A549 (cell line): ENCODE measurements around the gene GATC. TPM values are rescaled to one million over a fixed set of nuclear protein-coding genes. Genes with fewer than 3 reads are reported as not detected.

Experiments
- ATAC-seq, 2 experiments: fragments of 200-7000 bp in 1 of 2; fragments of >200 bp in 1 of 2; cut with Nextera tagmentation in 1 of 2; cut with Tn5 transposase in 1 of 2; 3 replicates each; pipeline versions ENCODE4 v1.8.0 to v1.9.1; 2018 to 2020; ENCODE audit warnings: mild to moderate bottlenecking in 1 of 2, moderate library complexity in 1 of 2
- CTCF ChIA-PET: fragments of 300-600 bp; sonication (Branson Sonifier 250); formaldehyde crosslinking; extraction: SDS; loops from one replicate; lab custom pipeline; 2021; ENCODE audit warnings: antibody characterized with exemption, inconsistent platforms; lab: Yijun Ruan, JAX
- POLR2A ChIA-PET: fragments of 350-600 bp; formaldehyde crosslinking; extraction: SDS; loops from one replicate; lab custom pipeline; 2021; ENCODE audit warnings: antibody characterized with exemption, inconsistent platforms; lab: Yijun Ruan, JAX
- DNase-seq, 2 experiments: peaks; one replicate each; pipeline versions ENCODE4 v3.0.0 to v3.0.0-alpha.2; 2011 to 2016; ENCODE audit warnings: low read depth in 1 of 2, low spot score in 1 of 2
- FAIRE-seq: peaks from 2 replicates; lab custom pipeline; 2011; peaks lifted over from hg19 to GRCh38; lab: Jason Lieb, UNC
- H3K27ac ChIP-seq, 2 experiments: fragments of >200 bp; sonication (Bioruptor Twin); formaldehyde crosslinking; 3 replicates each; pipeline ENCODE4 v1.5.1; 2016 to 2017
- H3K4me1 ChIP-seq: fragments of >200 bp; sonication (Bioruptor Twin); formaldehyde crosslinking; 3 replicates; pipeline ENCODE4 v1.6.1; 2016
- H3K4me2 ChIP-seq: fragments of >200 bp; sonication (Bioruptor Twin); formaldehyde crosslinking; 3 replicates; pipeline ENCODE4 v1.6.1; 2016
- H3K4me3 ChIP-seq: fragments of >200 bp; sonication (Bioruptor Twin); formaldehyde crosslinking; 3 replicates; pipeline ENCODE4 v1.5.1; 2016
- H3K9me3 ChIP-seq: fragments of >200 bp; sonication (Bioruptor Twin); formaldehyde crosslinking; 3 replicates; pipeline ENCODE4 v1.6.1; 2016
- CEBPB ChIP-seq, 2 experiments: fragments of >200 bp in 1 of 2; sonication (Bioruptor Twin) in 1 of 2; formaldehyde crosslinking in 1 of 2; IDR thresholded peaks; 2 replicates each; pipeline ENCODE4 v1.6.1; 2012 to 2016
- CHD4 ChIP-seq: fragments of 200-600 bp; sonication (generic); IDR thresholded peaks from 2 replicates; pipeline ENCODE4 v1.6.1; 2016; ENCODE audit warnings: antibody characterized with exemption, mild to moderate bottlenecking, borderline replicate concordance
- ESRRA ChIP-seq: fragments of 150-350 bp; IDR thresholded peaks from 2 replicates; pipeline ENCODE4 v1.6.1; 2014; ENCODE audit warnings: mild to moderate bottlenecking, low read length, borderline replicate concordance
- FOSL2 ChIP-seq, 2 experiments: fragments of 450-650 bp in 1 of 2; fragments of >200 bp in 1 of 2; sonication (Bioruptor Twin) in 1 of 2; formaldehyde crosslinking; IDR thresholded peaks; 2 replicates each; pipeline versions ENCODE4 v1.5.0 to v1.6.1; 2016 to 2020; ENCODE audit warnings: mild to moderate bottlenecking in 1 of 2, moderate library complexity in 1 of 2
- GATA3 ChIP-seq: IDR thresholded peaks from 2 replicates; pipeline ENCODE4 v1.6.1; 2012; ENCODE audit warnings: borderline replicate concordance
- HDAC2 ChIP-seq: fragments of 200-600 bp; sonication (generic); IDR thresholded peaks from 2 replicates; pipeline ENCODE4 v1.6.1; 2016
- HES2 ChIP-seq: fragments of >200 bp; sonication (Bioruptor Twin); formaldehyde crosslinking; IDR thresholded peaks from 2 replicates; pipeline ENCODE4 v1.6.1; 2016
- HOXB13 ChIP-seq: fragments of 250-450 bp; sonication (Bioruptor Pico); IDR thresholded peaks from 2 replicates; pipeline ENCODE4 v1.5.0; 2020; ENCODE audit warnings: low read depth, mild to moderate bottlenecking, moderate library complexity
- HOXB5 ChIP-seq: fragments of 250-450 bp; sonication (Bioruptor Pico); IDR thresholded peaks from 2 replicates; pipeline ENCODE4 v1.5.0; 2020; ENCODE audit warnings: mild to moderate bottlenecking, moderate library complexity
- KDM1A ChIP-seq: fragments of 200-600 bp; sonication (generic); IDR thresholded peaks from 2 replicates; pipeline ENCODE4 v1.6.1; 2016; ENCODE audit warnings: low read depth, mild to moderate bottlenecking
- MAX ChIP-seq: IDR thresholded peaks from 2 replicates; pipeline ENCODE4 v1.6.1; 2012
- MYC ChIP-seq: IDR thresholded peaks from 2 replicates; pipeline ENCODE4 v1.6.1; 2012; ENCODE audit warnings: mild to moderate bottlenecking, inconsistent platforms, low read length, improper control_type of control experiment, borderline replicate concordance
- NR3C1 ChIP-seq: fragments of >200 bp; sonication (Bioruptor Twin); formaldehyde crosslinking; IDR thresholded peaks from 3 replicates; pipeline ENCODE4 v1.6.1; 2017
- PBX3 ChIP-seq: IDR thresholded peaks from 2 replicates; pipeline ENCODE4 v1.6.1; 2012
- POLR2A ChIP-seq: IDR thresholded peaks from 2 replicates; pipeline ENCODE4 v1.6.1; 2012; ENCODE audit warnings: mild to moderate bottlenecking, low read length
- RAD21 ChIP-seq, 2 experiments: fragments of >200 bp in 1 of 2; sonication (Bioruptor Twin) in 1 of 2; formaldehyde crosslinking in 1 of 2; IDR thresholded peaks in 1 of 2; conservative IDR thresholded peaks in 1 of 2; 2 replicates in 1 of 2; 3 replicates in 1 of 2; pipeline ENCODE4 v1.6.1; 2012 to 2018; ENCODE audit warnings: inconsistent platforms in 1 of 2
- RFX5 ChIP-seq: fragments of 450-650 bp; IDR thresholded peaks from 2 replicates; pipeline ENCODE4 v1.7.1; 2014; ENCODE audit warnings: antibody characterized with exemption, mild to moderate bottlenecking, moderate library complexity
- TFCP2L1 ChIP-seq: fragments of 250-450 bp; sonication (Bioruptor Pico); IDR thresholded peaks from 2 replicates; pipeline ENCODE4 v1.5.0; 2021; ENCODE audit warnings: mild to moderate bottlenecking
- USF2 ChIP-seq: fragments of 450-650 bp; IDR thresholded peaks from 2 replicates; pipeline ENCODE4 v1.6.1; 2014; ENCODE audit warnings: antibody characterized with exemption
- ZFP36 ChIP-seq: fragments of 450-650 bp; IDR thresholded peaks from 2 replicates; pipeline ENCODE4 v1.6.1; 2014; ENCODE audit warnings: borderline replicate concordance; ENCODE audit not compliant: partially characterized antibody
- ZNF302 ChIP-seq: fragments of 250-450 bp; sonication (Bioruptor Pico); IDR thresholded peaks from 2 replicates; pipeline ENCODE4 v1.9.0; 2021; ENCODE audit warnings: inconsistent platforms, mild to moderate bottlenecking, moderate library complexity
- ZSCAN20 ChIP-seq: fragments of 250-450 bp; sonication (Bioruptor Pico); IDR thresholded peaks from 2 replicates; pipeline ENCODE4 v1.8.0; 2022; ENCODE audit warnings: mild to moderate bottlenecking, moderate library complexity
- WGBS: methylation state at CpG from one replicate; pipeline ENCODE4 v1.1.6; 2017; ENCODE audit errors: missing lambda C conversion rate; 5-methylcytosine and 5-hydroxymethylcytosine counted together
- polyA plus RNA-seq, 4 experiments: library from polyadenylated mRNA; depleted of rRNA in 3 of 4; stranded (reverse); fragments of >200 nt; fragmentation: RNase III in 1 of 4; extraction: RNeasy Plus Mini Kit Qiagen cat#74134 plus additional on column Dnase treatment in 1 of 4; gene quantifications; 2 replicates in 3 of 4; 3 replicates in 1 of 4; pipeline ENCODE4 v1.2.3, GENCODE V29; 2011 to 2017
- TF ChIP-seq, protein P1 (sequence below): fragments of >200 bp; sonication (Bioruptor Twin); formaldehyde crosslinking; IDR thresholded peaks from 3 replicates; pipeline ENCODE4 v1.6.1; 2016
- TF ChIP-seq, protein P2 (sequence below): fragments of 150-350 bp; IDR thresholded peaks from 2 replicates; pipeline ENCODE4 v1.6.1; 2014; ENCODE audit warnings: low read depth, mild to moderate bottlenecking, low read length

The GATC gene
- polyA plus RNA-seq, 2 of the 4 experiments (the other 2 are of a cell fraction) = 22.5 to 40.6 TPM

DNA sequence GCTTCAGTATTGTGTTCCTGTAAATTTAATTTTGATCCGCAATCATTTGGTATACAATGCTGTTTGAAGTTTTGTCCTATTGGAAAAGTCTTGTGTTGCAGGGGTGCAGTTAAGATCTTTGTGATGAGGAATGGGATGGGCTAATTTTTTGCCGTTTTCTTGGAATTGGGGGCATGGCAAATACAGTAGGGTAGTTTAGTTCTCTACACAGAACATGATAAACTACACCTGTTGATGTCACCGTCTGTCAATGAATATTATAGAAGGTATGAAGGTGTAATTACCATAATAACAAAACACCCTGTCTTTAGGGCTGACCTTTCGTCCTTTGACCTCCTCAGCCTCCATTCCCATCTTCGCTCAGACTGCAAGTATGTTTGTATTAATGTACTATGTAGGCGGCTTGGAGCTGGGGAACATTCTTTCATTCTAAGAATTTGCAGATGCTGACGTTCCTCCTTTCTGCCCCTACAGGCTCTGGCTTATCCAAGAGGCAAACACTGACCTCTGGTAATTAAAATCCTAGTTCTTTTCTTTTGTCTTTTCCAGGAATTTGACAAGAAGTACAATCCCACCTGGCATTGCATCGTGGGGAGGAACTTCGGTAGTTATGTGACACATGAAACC lies 51.4 kb downstream of the GATC start:
- ATAC-seq = no peak
- CTCF ChIA-PET = interaction anchor here (1.1 to 3.4 kb wide), 4 partner anchors 12 to 31 kb away, joined by 3 to 12 read pairs (median 4); no protein-coding TSS in a partner anchor
- 30% methylated on average over 9 of the region's 9 CpGs for WGBS
- Histone ChIP-seq H3K4me1 (peaks cover 20% of the 10 kb centered on the region), H3K27ac (peak overlapping the region; percentile 96 to 98; a peak in 5 of 6 replicates), H3K4me3 (peak overlapping the region; percentile 100), H3K9me3 (no peaks in the 10 kb centered on the region), H3K4me2 (peak overlapping the region; percentile 82)
- no peak for DNase-seq
- TF ChIP-seq, protein P1, sequence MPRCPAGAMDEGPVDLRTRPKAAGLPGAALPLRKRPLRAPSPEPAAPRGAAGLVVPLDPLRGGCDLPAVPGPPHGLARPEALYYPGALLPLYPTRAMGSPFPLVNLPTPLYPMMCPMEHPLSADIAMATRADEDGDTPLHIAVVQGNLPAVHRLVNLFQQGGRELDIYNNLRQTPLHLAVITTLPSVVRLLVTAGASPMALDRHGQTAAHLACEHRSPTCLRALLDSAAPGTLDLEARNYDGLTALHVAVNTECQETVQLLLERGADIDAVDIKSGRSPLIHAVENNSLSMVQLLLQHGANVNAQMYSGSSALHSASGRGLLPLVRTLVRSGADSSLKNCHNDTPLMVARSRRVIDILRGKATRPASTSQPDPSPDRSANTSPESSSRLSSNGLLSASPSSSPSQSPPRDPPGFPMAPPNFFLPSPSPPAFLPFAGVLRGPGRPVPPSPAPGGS = no peak
- TF ChIP-seq USF2 = no peak
- no peak for TF ChIP-seq ESRRA
- no peak for TF ChIP-seq HDAC2
- TF ChIP-seq MAX = no peak
- TF ChIP-seq FOSL2 (IDR thresholded peaks at IDR 0.05) = no peak
- TF ChIP-seq FOSL2 (CRISPR knock-in tag; IDR thresholded peaks at IDR 0.05) = no peak
- no peak for TF ChIP-seq RAD21 (conservative IDR thresholded peaks at IDR 0.05 in 1 of 2, IDR thresholded peaks at IDR 0.05 in 1 of 2)
- TF ChIP-seq ZNF302 (CRISPR knock-in tag) = no peak
- no peak for TF ChIP-seq HES2
- no peak for TF ChIP-seq RFX5
- TF ChIP-seq ZFP36 = no peak
- POLR2A ChIA-PET = interaction anchor here (2.4 kb wide), 1 partner anchor 32 kb away, joined by 16 read pairs; the partner anchor contains the start of gene COQ5
- no peak for FAIRE-seq

DNA sequence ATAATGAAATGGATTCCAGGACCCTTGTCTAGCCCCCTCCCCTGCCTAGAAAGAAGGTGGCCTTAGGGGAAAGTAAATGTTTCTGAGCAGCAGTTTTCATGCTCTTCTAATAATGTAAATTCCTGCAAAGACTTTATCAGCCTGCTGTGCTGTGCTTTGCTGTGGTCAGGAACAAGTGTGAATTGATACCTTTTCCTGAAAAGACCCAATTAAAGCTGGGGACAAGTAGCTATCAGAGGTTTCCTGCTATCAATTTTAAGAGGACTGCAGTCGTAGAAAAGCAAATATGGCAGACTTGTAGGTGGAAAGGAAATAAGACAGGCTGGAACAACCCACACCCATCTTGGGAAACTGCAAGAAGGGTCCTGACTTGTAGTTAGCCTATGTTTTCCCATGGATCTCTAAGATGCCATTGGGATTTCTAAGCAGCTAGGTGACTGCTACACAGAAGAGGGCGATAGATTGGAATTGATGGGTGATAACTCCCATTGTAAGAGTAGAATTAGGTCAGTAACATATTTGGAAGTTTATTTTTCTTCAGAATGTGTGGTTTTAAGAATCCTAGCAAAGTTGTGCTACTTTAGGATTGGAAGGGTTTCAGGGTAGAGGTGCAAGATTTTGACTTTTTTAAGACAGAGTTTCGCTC lies 52.7 kb downstream of the GATC start:
- H3K4me2 ChIP-seq = peak overlapping the region; percentile 82; the same call in 2 of the 3 replicates
- ATAC-seq = no peak
- no peaks in the 10 kb centered on the region for H3K9me3 ChIP-seq
- POLR2A ChIA-PET = no interaction called here
- no peak overlapping the region for H3K27ac ChIP-seq
- CTCF ChIA-PET = interaction anchor here (0.8 kb wide), 1 partner anchor 32 kb away, joined by 3 read pairs; no protein-coding TSS in a partner anchor
- no peak overlapping the region for H3K4me3 ChIP-seq
- WGBS = 91% methylated on average over 3 of the region's 3 CpGs
- no peak for DNase-seq
- H3K4me1 ChIP-seq = peaks cover 20% of the 10 kb centered on the region
- TF ChIP-seq GATA3 = no peak
- no peak for TF ChIP-seq HES2
- no peak for TF ChIP-seq MYC
- no peak for TF ChIP-seq RAD21 (conservative IDR thresholded peaks at IDR 0.05 in 1 of 2, IDR thresholded peaks at IDR 0.05 in 1 of 2)
- no peak for TF ChIP-seq ZSCAN20 (CRISPR knock-in tag)
- no peak for TF ChIP-seq HOXB13
- no peak for TF ChIP-seq NR3C1
- TF ChIP-seq, all 56 proteins: peak for 0
- FAIRE-seq = no peak

DNA sequence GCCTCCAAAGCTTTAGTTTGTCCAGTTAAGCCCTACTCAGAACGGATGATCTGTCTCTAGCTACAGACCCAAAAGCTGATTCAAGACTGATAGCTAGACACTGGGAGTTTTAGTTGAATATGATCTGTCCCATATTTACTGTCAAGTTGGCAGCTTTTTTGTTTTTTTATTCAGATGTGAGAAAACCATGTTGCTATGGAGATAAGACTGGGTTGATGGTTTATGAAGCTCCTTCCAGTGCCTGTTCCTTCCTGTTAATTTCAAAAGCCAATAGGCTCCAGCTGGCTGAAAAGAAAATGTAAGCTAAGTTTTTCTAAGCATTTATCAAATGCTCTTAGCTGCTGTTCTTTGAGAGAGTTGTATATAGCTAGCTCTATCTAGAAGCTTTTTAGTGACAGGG lies 54.3 kb downstream of the GATC start:
- Histone ChIP-seq H3K4me1 (peaks cover 13% of the 10 kb centered on the region), H3K9me3 (no peaks in the 10 kb centered on the region), H3K27ac (no peak overlapping the region), H3K4me2 (no peak overlapping the region), H3K4me3 (no peak overlapping the region)
- POLR2A ChIA-PET = no interaction called here
- TF ChIP-seq CEBPB (IDR thresholded peaks at IDR 0.05) (no peak), KDM1A (no peak), CHD4 (no peak), POLR2A (no peak), PBX3 (no peak), HOXB5 (CRISPR knock-in tag) (no peak), TFCP2L1 (no peak)
- TF ChIP-seq, protein P2, sequence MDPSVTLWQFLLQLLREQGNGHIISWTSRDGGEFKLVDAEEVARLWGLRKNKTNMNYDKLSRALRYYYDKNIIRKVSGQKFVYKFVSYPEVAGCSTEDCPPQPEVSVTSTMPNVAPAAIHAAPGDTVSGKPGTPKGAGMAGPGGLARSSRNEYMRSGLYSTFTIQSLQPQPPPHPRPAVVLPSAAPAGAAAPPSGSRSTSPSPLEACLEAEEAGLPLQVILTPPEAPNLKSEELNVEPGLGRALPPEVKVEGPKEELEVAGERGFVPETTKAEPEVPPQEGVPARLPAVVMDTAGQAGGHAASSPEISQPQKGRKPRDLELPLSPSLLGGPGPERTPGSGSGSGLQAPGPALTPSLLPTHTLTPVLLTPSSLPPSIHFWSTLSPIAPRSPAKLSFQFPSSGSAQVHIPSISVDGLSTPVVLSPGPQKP = no peak
- WGBS = 87% methylated on average over 1 of the region's 1 CpG
- FAIRE-seq (no peak), ATAC-seq (no peak), DNase-seq (no peak)
- CTCF ChIA-PET = no interaction called here
